NOMO-1 (cell line): Measurements from ENCODE around the gene RAB11B.
"Not testable (repeated sequence)": the region's sequence is repeated elsewhere in the genome, so short reads cannot be mapped to it uniquely, and the experiment has no call there.

ENCODE experiments used
- DNase-seq, 2 experiments: peaks; one replicate each; lab custom pipeline; 2025; ENCODE audit not compliant: unreplicated experiment in 2 of 2; lab: John Stamatoyannopoulos, UW

Gene RAB11B

DNA sequence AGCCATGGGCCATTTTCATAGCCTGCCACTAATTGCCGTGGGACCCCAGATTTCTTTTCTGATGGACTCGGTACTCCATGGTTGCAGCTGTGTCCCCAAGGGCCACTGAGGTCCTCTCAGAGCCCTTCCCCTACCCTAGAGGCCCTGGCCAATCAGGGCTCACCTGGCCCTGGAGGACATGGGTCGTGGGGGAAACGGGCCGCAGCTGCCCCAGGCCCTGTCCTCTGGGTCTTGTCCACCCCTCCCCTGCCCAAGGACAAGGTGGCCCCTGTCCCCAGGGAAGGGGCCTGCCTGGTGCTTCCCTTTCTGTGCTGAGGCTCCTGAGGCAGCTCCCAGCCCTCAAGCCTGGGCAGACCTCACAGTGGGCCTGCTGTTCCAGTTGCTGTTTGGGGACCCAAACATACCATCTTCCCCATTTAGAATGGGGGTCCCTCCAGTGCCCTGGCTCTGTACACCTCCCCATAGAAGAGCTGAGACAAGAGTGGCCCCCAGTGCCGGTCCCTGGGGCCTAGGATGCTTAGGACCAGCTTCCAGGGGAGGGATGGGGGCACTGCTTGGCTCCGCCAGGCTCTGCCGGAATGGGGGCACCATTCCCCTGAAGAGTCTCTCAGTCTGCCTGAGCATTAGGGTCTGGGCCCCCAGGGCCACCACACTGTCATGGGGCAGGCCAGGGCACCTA lies 3.2 kb downstream of the RAB11B start:
- no peak for DNase-seq

DNA sequence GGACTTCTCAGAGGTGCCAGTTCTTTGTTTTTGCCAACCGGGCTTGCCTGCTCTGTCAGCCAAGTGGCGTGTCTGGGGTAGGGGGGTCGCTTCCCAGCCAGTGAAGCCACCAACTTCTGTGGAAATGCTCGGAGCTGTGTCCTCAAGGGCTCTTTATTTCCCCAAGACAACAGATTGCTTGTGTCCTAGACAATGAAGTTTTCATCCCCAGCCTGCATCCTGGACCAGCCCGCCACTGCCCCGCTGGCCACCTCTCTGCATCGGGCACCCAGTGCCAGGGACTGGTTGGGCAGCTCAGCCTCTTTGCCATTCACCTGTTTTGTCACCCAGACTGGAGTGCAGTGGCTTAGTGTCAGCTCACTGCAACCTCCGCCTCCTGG lies 3.7 kb downstream of the RAB11B start:
- no peak for DNase-seq

DNA sequence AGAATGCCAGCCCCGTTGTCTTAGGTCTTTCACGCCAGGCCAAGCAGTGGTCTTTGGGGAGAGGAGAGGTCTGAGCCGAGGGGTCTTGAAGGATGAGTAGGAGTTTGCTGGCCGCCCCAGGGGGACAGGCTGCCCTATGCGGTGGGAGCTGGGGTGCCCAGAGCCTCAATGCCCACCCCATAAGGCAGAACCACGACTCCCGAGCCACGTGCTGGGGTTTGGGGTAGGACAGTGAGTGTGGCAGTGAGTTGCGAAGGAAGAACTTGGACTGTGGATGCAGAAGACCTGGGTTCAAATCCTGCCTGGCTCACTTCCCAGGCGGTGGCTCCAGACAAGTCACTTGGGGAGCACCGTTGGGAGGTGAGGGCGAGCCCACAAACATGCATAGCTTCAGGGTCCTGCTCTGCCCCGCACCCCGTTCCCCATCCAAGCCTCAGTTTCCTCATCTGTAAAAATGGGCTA lies 5.5 kb downstream of the RAB11B start:
- no peak for DNase-seq

DNA sequence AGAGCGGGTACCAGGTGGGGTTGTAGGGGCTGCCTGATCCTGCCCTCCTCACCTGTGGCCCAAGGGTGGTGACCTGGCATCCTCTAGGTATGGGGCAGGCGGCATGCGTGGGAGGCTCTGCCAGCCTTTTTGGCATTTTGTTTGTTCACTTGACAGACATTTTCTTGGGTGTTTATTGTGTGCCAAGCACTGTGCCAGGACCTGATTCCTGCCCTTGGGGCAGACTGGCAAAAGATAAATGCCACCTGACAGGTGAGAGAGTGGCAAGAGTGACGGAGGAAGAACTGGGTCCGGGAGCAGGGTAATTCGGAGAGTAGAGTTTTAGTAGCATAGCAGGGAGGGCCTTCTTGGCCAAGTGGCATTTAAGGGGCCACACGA lies 6.0 kb downstream of the RAB11B start:
- DNase-seq: no peak

DNA sequence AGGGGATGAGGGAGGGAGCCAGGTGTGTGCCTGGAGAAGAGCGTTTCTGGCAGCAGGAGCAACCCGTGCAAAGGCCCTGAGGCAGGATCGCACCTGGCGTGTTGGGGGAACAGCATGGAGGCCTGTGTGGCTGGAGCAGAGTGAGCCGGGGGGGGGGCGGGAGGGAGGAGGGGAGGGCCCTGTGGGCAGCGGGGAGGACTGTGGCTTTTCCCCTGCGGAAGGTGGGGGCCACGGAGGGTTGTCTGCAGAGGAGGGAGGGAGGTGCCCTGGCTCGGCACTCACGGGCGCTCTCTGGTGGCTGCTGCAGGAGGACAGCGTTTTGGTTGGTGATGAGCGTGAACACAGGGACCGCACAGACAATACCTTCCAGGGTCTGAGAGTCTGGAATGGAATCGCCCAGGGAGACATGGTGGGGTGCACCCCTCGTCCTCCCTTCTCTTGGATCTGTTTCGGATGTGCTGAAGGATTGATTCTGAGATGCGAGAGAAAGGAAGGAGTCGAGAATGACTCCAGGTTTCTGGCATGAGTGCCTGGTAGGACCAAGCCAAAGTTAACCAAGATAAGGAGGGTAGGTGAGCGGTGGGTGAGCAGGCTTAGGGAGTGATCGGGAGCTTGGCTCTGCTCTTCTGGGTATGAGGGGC lies 6.5 kb downstream of the RAB11B start:
- DNase-seq: peak; percentile 34 to 60

DNA sequence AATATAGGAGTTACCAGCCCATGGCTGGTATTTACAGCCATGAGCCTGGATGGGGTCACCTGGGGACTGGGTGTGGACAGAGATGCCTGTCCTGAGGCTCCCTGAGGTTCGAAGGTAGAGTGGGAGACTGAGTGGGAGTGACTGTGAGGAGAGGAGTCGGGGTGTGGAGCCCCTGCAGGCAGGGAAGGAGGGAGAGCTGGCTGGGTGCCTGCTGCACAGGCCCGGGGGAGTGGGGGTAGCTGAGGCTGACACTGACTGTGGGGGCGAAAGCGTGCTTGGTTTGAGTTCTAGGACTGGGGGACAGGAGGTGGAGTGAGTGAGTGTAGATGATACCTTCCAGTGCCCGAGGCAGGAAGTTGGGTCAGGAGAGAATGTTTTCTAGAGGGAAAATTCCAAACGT lies 7.1 kb downstream of the RAB11B start:
- no peak for DNase-seq

DNA sequence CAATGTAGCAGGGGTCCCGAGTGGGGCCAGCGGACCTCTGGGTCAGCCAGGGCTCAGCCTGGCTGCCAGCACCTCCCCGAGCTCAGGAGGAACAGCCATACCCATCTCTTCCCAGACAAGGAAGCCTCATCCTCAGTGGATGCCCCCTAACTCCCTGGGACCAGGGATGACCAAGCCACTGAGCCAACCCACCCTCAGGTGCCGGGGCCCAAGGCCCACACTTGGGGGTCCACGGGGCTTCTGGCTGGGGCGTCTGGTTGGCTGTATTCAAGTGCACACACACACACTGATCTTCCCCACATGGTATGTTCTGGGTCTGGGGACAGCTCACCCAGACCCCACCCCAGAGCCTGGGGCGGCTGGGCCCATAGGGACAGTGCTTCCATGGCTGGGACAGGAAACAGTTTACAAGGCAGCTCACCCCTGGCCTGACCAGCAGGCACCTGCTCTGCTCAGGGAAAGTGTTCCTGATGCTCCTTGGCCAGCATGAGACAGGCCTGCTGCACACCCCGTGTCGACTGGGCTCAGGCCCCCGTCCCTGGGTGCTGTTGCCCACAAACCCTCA lies 7.7 kb downstream of the RAB11B start:
- DNase-seq: no peak

DNA sequence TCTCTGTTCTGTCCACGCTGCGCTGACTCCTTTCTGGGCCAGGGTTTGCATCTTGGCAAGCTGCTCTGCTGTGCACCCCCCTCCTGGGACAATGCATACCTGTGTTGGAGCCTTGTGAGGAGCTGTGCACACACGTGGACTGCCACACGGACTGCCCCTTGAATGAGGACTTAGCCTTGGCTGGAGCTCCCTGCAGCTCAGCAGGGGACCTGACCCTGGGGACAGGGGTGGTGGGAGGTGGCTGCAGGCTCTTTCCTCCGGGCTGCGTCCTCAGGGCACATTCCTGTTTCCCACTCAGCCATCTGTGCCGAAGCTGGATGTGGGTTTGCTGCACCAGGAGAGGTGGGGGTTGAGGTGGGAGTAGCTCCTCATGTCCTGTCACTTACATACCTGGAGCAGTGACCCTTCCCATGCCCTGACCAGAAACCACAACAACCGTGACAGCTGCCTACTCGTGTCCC lies 8.2 kb downstream of the RAB11B start:
- no peak for DNase-seq

DNA sequence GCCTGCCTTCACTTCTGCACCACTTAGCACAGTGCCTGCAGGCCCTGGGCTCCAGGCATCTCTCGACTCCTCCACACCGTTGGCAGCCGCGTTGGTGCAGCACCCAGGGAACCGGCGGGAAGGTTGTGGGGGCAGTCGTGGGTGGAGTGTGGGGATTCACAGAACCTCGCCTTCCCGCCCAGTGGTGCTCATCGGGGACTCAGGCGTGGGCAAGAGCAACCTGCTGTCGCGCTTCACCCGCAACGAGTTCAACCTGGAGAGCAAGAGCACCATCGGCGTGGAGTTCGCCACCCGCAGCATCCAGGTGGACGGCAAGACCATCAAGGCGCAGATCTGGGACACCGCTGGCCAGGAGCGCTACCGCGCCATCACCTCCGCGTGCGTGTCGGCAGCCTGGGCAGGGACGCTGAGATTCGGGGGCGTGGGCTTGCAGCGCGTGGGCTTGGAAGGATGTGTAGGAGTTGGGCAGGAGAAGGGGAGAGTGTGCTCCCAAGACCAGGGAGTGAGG lies 9.6 kb downstream of the RAB11B start:
- no peak for DNase-seq

DNA sequence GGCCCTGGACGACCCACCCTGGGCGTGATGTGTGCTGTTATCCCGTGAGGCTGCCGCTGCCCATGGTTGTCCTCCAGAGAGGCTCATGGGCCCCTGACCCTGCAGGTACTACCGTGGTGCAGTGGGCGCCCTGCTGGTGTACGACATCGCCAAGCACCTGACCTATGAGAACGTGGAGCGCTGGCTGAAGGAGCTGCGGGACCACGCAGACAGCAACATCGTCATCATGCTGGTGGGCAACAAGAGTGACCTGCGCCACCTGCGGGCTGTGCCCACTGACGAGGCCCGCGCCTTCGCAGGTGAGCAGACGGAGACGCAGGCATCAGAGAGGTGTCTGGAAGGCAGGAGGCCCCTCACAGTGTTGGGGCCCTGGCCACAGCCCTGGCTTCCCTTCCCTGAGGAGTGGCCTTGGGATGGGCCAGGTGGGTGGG lies 11.8 kb downstream of the RAB11B start:
- DNase-seq: no peak

DNA sequence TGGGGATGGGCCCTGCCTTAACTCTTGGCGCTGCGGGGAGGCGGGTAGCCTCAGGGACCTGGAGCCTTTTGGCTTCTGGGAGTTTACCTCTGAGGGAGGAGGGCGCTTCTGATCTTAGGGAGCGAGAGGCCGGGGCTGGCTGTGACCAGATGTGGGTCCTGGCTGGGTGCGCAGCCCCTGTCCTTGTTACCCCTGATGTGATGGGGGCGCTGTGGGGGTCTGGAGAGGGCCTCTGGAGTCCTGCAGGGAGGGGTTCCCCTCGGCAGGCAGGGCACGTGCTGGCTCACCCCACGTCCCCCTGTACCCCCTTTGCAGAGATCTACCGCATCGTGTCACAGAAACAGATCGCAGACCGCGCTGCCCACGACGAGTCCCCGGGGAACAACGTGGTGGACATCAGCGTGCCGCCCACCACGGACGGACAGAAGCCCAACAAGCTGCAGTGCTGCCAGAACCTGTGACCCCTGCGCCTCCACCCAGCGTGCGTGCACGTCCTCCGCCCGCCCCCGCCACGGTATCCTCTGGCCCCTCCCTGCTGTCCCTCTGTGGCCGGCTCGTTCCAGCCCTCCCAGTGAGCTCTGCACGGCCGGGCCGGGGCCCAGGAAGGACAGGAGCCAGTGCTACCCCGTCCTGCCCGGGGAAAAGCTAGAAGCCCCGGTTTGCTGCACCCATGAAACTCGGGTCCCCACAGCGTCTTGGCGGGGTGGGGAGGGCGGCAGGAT lies 13.1 kb downstream of the RAB11B start:
- DNase-seq: no peak

DNA sequence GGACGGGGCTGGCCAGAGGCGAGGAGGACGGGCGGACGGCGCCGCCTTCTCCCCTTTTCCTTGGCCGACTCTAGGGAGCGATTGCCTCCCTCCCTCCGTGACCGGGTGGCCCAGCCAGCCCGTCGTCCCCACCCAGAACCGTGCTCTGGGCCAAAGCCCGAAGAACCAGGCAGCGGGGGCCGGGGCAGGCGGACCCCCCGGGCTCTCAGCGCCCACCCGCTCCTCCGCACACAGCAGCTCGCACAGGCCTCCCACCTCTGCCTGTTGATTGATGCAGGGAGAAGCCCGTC lies 13.6 kb downstream of the RAB11B start:
- DNase-seq: no peak

DNA sequence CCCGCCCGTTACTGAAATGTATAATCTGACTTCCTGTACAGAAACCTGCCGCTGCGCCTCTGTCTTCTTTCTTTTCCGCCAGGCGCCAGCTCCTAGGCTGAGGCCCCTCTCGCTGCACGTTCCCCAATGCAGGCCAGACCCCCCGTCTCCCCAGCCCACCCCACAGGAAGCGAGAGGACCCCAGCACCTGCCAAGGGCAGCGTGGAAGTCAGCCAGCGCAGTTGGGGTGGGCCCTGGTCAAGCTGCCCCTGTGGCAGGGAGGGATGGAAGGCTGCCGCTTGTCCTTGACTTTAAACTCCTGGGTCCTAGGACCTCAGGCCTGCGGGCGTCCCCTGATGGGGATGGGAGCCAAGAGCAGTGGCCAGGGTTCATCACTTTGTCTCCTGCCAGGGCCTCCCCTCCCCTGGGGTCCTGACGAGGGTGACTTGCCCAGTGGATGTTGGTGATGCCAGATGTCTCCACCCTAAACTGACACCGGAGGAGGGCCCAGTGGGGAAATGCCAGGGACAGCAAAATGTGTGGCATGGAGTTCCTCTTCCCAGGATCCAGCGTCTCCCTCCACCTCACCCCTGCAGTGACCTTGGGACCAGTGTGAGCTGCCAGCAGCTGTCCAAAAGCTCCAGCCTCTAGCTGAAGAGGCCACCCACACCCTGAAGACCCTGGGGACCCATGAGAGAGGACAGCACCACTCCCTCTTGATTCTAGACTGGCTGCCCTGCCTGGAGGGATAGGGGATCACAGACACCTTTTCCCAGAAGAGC lies 14.4 kb downstream of the RAB11B start:
- DNase-seq: no peak

DNA sequence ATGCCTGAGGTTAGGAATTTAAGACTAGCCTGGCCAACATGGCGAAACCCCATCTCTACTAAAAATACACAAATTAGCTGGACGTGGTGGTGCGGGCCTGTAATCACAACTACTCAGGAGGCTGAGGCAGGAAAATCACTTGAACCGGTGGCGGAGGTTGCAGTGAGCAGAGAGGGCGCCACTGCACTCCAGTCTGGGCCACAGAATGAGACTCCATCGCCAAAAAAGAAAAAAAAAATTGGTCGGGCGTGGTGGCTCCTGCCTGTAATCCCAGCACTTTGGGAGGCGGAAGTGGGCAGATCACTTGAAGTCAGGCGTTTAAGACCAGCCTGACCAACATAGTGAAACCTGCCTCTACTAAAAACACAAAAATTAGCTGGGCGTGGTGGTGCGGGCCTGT lies 20.6 kb downstream of the RAB11B start:
- DNase-seq: not testable (repeated sequence)

DNA sequence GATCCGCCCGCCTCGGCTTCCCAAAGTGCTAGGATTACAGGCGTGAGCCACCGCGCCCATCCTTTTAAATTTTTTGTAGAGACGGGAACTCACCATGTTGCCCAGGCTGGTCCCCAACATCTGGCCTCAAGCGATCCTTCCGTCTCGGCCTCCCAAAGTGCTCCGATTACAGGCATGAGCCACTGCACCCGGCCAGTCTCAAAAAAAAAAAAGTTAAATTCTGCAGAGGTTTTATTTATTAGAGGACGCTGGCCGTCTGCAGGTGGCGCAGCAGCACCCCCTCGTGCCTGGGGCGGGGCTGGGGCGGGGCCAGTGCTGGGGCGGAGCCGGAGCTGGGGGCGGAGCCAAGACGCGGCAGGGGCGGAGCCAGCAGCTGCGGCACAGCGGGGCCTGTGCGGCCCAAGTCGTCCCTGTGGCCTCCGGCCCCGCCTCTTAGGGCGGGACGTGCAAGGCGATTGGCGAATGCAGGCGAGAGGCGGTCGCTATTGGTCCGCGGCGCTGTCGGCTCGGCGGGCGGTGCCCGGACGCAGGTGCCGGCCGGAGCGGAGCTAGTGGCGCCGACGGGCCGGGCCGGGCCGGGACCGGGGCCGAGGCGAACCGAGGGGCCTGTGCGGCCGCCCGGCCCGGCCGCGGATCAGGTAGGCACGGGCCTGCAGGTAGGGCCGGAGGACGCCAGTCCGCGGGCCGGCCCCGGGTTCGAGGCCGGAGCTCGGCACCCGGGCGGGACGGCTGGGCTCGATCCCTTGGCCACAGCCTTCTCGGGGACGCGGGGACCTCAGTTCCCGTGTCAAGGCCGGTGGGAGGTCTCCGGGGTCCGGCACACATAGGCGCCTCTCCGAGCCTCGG lies 22.8 kb downstream of the RAB11B start, which contains the start of gene MARCHF2:
Gene MARCHF2, plus strand, starts transcription at position 523 of the 846 bp plus-strand sequence. CDS start 8,536 bp downstream, outside the sequence.
- peak; percentile 86 to 96 for DNase-seq

DNA sequence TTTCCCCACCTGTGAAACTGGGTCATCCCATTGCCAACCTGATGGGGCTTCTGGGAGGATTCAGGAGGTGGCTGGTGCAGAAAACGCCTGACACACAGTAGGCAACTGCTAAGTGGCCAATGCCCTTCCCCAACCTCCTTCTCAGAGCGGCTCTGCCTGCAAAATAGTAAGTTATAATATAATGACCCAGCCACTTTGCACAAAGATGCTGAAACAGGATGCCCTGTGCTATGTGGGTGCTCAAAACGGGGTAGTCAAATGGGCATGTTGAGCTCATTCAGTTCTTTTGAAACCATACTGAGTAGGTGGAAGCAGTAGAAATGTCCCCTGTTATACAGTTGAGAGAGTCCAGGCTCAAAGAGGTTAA lies 23.5 kb downstream of the RAB11B start:
- no peak for DNase-seq

DNA sequence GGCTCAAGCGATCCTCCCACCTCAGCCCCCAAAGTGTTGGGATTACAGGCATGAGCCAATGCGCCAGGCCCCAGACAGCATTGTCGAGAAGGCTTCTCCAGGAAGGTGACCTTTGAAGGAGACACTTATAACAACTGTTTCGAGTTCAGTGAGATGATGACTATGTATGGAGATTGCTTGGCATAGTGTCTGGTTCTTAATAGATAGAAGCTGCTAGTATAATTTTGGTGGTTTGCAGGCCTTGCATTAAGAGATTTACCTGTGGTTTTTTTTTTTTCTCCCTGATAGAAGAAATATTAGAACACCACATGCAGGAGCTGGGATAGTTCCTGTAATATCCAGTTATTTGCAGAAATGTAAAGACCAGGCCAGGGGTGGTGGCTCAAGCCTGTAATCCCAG lies 26.6 kb downstream of the RAB11B start:
- DNase-seq: no peak

DNA sequence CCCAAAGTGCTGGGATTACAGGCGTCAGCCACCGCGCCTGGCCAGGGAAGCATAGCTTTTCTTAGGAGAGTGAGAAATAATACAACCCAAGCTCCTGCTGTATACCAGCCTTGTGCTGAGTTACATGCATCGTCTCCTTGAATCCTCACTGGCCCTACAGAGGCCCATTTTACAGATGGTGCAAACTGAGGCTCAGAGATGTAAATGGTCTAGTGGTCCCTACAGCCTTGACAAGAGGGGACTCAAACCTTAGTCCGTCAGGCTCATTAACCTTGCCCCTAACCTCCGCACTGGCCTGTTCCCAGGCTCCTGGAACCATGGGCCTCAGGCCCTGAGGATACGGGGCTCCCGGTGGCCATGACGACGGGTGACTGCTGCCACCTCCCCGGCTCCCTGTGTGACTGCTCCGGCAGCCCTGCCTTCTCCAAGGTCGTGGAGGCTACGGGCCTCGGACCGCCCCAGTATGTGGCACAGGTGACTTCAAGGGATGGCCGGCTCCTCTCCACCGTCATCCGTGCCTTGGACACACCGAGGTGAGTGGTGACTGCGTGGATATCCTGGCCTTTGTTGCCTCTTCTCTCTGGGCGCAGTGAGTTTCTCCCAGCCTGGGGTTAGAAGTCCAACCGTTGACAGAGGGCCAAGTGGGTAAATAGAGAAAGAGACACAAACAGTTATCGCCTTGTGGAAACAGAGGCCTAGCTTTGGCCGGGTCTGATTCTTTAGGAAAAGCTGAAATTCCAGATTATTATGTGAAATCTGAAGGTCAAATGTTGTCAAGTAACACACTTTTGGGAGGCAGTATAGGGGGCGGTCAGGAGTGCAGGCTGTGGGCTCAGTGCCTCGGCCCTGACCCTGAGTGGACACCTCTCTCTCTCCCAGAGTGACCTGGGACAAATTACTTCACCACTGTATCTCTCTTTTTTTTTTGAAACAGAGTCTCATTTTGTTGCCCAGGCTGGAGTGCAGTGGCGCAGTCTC lies 31.6 kb downstream of the RAB11B start:
- no peak for DNase-seq

DNA sequence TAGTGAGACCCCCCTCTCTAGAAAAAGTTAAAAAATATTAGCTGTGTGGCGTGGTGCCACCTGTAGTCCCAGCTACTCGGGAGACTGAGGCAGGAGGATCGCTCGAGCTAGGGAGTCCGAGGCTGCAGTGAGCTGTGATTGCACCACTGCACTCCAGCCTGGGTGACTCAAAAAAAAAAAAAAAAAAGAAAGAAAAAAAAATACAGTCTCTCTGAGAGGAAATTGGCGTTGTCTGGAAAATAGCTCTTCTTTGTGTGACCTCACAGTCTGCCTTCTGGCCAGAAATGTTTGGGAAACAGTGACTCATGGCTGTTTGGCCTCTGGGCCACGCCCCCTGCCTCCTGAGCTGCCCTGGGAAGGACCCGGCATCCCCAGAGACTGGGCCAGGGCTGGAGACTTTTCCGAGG lies 33.7 kb downstream of the RAB11B start:
- peak; percentile 75 to 84 for DNase-seq
